SK-N-SH treated with all-trans-retinoic acid at 6 μM for 48 hours (cell line): Measurements from ENCODE around the gene GADD45B.

Source experiments
- ARNTL ChIP-seq: fragments of 450-650 bp; formaldehyde crosslinking; IDR thresholded peaks from 2 replicates; pipeline ENCODE4 v1.5.0; 2020; ENCODE audit warnings: low read depth, mild to moderate bottlenecking, moderate library complexity, borderline replicate concordance
- GLIS3 ChIP-seq: fragments of 250-450 bp; sonication (Bioruptor Pico); IDR thresholded peaks from 2 replicates; pipeline ENCODE4 v1.5.0; 2020; ENCODE audit warnings: mild to moderate bottlenecking, moderate library complexity
- ZC3H10 ChIP-seq: fragments of 250-450 bp; sonication (Bioruptor Pico); IDR thresholded peaks from 2 replicates; pipeline ENCODE4 v1.5.1; 2021; ENCODE audit warnings: mild to moderate bottlenecking, moderate library complexity
- ZFP30 ChIP-seq: fragments of 450-650 bp; formaldehyde crosslinking; IDR thresholded peaks from 2 replicates; pipeline ENCODE4 v1.5.0; 2022; ENCODE audit warnings: mild to moderate bottlenecking, moderate library complexity

- TF ChIP-seq ARNTL (CRISPR knock-in tag) (no peak), GLIS3 (CRISPR knock-in tag) (no peak), ZFP30 (no peak), ZC3H10 (no peak)
Observed at GRCh38 chr19:2451138-2451537, 24.8 kb upstream of the GADD45B start.
